Measurements from ENCODE around the gene APPL2.

- TF ChIP-seq POLR2A (IDR thresholded peaks at IDR 0.05) (no peak), CTCF (IDR thresholded peaks at IDR 0.05) (peak in 2 of 5 experiments; percentile 6 to 11)
These were observed 30.5 kb downstream of the APPL2 start for GRCh38 chr12:105205322-105206048.

All from transverse colon (tissue), 3 donors.